CD4-positive, alpha-beta T cell treated with Interleukin-15 for 1 hour (primary cell): ENCODE data around the gene POLK.

Experiments used
- DNase-seq: peaks from one replicate; pipeline ENCODE4 v3.0.0-alpha.2; 2020

Gene POLK

DNA sequence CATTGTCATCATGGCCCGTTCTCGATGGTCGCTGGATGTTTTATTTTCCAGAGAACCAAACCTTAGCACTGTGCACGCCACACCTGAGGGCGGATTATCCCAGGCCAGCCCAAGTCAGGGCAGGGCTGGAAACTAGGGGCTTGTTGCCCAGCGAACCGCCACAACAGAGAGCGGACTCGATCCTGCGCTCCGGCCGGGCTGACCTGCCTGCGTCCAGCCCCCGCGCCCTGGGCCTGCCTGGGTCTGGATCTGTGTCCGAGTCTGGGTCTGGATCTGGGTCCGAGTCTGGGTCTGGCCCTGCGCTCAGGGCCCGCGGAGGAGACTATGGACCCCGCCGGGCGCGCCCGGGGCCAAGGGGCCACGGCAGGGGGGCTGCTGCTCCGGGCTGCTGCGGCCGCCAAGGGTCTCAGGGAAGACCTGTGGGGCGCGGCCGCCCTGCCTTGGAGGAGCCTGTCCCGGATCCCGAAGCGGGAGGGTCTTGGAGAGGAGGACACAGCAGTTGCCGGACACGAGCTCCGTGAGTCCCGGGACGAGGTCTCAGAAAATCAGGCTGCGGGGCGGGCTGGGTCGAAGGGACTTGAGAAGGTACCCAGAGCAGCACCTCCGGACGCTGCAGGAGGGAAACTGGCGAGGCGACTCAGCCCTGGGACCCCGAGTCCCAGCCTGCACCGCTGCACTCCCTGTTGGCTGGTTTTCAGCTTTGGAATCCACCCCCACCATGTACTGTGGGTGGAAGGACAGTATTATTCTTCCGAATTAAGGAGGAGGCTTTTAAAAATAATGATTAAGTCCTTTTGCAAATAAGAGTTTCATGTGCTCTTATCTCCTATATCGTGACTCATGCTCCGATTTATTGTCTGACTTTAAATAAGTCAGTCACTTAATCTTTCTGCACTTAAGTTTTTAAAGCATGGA is 99.9 kb downstream of the POLK start, which contains the start of gene ANKDD1B:
ANKDD1B (plus strand) TSS at position 143 of the 915 bp plus-strand sequence; CDS start at position 325, 182 bp downstream.
- no peak for DNase-seq

DNA sequence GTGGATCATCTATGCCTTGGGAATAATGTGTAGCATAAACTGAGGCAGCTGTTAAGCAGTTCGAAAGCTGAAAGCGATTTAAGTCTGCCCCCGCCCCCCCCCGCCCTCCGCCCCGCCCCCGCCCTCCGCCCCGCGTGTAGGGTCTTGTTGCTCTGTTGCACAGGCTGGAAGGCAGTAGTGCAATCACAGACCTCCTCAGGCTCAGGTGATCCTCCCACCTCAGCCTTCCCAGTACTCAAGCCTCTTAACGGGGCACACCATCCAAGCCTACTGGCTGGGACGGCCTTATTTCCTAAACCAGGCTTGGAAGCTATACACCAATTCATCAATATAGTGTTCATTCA is 100.5 kb downstream of the POLK start:
- no peak for DNase-seq

DNA sequence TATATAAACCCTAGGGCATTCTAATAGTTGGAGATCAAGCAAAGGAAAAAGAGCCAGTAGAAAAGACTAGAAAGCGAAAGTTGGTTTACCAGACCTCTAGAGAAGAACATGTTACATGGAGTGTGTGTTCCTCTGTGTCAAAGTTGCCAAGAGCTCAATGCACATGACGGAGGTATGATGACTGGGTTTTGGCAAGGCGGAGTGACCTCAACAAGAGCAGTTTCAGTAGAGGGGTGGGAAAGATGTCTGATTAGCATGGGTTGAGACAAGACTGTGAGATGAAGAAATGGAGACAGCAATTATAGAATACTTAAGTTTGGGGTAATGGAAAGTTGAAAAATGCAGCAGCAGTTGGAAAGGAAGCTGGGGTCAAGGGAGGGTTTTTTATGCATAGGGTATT is 101.2 kb downstream of the POLK start:
- no peak for DNase-seq

DNA sequence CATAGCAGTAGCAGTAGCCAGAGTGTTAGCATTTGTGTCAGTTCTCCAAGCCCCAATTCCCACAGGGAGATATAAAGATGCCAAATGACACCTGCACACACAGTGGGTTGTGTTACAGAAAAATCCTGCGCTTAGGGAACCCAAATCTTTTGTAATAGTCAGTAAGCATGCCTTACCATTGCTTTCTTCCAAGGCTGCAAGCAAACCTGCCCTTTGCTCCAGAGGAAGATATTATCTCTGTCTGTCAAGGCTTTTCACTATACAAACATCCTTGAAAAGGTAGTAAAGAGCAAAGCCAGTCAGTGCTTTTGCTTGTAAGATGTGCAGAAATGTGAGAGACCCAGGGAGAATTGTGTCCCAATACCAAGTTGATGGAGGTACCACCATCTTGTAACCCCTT is 102.5 kb downstream of the POLK start:
- no peak for DNase-seq

DNA sequence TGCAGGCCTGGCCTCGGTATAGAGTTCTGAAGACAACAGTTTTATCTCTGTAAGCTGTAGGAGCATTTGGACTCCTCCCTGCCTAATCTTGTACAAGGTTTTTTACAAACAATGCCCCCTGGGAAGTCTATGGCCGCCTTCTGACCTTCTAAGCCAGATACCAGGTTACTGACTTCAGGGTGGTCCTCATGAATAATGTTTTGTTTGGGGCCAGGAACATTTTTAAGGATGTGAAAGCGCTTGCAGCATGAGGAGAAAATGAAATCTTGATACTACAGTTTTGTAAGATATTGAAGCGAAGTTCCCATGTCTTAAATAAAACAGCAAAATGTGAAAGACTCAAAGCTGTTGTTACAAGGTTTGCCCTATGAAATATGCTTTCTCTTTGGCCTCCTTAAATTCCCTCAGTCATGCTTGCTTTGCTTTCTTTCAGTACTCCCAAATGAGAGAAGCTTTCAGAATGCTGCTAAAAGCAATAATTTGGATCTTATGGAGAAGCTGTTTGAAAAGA is 104.7 kb downstream of the POLK start:
- DNase-seq: no peak

DNA sequence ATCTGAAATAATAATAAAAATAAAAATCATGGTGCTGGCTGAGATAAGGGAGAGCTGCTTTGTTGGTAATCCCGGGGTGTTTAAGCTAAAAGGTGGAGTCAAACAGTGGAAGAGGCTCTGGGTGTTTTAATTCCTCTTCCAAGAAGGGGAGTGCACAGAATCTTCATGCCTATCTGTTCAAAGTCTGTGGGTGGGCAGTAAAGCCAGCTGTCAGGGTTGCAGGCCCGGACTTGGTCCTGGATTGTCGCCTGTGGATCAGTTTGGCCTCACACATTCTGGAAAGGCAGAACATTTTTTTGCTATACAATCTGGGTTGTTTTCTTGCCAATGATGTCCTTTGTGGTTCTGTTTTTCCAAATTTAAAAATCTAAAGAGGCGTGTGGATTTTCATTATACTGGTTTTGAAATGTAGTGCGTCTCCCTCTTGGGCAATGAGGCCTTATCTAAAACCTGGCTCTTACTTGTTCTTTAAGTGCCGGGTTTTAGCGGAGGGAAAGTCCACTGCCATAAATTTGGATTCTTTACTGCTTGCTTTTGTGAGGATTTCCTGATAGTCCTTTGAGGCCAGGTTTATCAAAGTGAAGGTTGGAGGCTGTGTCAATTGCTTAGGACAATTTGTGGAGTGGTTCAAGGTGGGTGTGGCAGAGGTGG is 105.4 kb downstream of the POLK start:
- DNase-seq: no peak

DNA sequence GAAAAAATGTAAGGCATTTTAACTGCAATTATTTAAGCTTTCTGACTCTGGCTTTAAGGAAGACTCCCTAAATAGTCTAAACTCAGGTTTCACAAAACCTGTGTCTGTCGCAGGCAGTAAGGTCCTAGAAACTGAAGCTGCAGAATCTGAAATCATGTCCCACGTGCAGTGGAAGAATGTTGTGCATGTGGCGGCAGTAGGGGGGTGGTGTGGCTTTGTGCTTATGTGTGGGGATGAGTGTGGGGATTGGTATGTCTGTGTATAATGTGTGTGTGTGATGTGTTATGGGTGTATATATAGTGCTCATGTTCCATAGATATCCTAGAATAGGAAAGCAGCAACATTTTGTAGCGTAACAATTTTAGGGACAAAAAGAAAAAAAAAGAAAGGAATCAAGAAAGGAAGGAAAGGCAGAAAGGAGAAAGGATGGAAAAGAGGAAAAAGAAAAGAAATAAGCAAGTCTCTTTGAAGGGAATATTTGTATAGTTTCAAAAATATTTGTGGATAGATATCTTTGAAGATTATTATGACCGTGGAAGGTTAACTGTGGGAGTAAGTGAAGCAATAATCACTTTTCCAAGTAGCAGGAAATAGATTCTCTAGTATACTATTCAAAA is 106.2 kb downstream of the POLK start:
- no peak for DNase-seq

DNA sequence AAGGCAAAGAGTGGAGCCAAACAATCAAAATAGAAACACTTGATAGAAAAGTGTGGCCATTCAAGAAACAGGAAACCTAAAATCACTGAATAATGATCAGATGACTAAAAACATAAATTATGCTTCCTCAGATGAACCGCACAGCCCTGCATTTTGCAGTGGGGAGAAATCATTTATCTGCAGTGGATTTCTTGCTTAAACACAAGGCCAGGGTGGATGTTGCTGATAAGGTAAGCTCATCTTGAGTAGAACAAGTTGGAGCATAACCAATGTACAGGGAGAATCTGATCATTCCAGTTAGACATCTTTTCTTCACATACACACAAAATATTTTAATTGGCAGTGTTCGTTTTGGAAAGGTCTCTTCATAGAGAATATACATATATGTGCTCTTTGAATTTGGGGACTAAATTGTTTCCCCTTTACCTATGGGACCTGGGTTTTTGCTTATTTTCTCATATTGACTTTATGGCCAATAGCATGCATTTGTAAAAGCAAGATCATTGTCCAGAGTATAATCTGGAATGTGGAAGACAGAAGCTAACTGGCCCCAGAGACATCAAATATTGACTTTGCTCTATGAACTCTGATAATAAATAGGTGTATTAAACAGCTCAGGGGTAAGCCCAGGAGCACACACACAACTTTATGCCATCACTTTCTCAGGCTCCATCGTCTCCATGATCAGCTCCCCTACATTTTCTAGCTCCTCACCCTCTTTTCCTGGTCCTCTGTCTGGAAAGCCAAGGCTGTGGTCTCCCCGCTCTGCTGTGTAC is 108.7 kb downstream of the POLK start:
- no peak for DNase-seq

DNA sequence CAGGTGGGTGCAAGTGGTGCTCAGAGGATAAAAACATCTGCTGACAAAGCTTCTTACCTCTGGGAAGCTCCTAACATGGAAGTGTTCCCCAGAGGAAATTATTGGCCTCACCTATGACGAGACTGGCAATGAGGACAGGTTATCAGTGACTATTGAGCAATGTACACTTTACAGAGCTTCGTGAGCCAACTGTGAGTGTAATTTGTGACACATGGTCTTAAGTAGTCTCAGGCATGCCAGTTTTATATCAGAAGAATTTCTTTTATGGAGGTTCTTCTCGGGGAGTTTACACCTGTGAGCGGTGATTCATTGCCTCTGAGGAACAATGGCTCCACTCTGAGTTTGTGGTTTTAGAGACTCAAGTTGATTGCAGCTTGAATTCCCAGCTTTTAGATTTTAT is 110.9 kb downstream of the POLK start:
- no peak for DNase-seq

DNA sequence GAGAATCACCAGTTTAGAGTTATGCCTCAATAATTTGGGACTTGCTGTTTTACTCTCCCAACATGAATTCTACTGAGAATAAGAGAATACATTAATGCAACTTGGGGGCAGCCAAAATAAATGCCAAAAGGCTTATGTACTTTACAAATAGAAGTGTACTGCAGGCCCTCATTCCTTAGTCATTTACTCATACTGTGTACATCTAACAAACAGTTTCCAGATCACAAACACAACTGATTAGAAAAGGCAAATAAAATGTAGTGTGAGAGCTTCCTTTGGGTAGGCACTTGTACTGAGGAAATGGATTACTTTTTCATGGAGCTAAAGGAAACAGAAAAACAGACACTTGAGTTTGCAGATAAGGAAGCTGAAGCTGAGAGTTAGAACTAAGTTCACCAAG is 112.2 kb downstream of the POLK start:
- no peak for DNase-seq

DNA sequence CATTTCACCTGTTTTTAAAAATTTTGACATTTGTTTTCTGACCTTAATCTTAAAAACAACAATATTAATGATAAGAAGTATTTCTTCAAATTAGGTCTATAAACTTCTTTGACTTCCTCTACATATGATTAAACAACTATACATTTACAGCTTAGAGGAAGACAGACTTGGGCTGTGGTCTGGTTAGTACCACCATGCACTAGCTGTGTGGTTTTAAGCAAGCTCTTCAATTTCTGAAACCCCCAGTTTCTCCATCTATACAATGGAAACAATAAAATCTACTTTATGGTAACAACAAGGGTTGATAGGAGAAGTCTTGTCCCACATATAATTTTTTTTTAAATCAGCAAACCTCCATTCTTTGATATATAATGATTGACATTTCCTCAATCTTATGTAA is 115.3 kb downstream of the POLK start:
- no peak for DNase-seq

DNA sequence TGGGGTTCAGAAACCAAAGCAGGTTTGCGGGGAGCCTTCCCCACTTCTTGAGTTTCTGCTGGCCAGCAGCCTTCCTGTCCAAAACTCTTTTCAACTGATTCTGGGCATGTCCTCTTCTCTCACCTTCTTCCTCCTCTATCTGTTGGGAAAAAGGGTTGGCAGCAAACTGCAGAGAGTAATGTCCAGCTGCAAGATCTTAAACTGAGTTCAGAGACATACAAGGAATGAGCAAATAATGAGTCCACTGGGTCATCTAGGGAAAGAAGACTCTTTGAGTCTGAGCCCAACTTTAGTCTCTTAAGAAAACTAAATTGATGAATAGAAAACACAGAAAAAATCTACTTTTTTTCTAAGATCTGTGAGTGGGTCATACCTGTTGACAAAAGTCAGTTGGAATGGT is 116.1 kb downstream of the POLK start:
- DNase-seq: no peak

DNA sequence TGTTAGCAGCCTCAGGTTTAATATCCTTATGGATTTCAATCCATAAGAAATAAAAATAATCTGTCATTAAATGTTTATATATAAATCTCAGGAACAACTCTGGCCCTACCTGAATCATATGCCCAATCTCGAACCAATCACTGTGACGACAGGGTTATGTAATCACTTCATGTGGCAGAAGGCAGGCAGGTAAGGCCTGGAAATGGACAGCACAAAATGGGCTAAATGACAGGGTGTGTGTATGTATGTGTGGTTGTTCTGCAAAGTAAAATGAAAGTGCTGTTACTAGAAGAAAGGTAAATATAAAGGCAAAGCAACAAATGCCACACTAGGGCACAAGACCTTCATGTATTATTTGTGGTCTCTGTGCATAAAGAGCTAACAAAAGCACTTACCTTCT is 119.2 kb downstream of the POLK start:
- no peak for DNase-seq

DNA sequence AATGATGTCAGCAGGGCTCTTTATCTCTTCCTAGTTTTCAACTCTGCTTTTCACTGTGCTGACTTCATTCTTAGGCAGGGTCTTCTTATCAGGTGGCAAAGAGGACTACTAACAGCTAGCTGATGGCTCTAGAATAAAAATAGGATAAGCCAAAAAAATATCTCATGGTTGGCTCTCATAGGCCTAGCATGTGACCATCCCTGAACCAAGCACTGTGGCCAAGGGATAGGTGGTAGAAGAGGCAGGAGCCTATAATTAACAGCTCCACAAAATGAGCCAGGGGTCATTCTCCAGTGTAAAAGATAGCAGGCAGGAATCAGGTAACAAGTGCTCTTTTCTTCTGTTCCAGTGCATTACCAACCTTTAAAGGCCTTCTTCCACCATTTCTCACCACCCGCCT is 120.6 kb downstream of the POLK start:
- DNase-seq: no peak

DNA sequence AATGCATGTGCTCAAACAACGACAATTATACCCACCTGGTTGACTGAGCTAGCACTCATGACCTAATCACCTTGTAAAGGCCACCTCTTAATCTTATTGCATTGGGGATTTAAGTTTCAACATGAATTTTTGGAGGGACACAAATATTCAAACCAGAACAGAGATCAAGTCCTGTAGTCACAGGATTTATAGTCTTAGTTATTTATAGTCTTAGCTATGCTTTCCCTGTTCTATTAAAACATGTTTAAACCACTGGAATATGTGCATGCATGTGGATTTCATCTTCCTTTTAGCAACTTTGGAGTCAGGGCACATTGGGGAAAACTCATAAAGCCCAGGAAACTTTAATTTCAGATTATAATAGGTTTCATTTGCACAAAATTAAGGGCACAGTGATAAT is 126.3 kb downstream of the POLK start:
- no peak for DNase-seq

DNA sequence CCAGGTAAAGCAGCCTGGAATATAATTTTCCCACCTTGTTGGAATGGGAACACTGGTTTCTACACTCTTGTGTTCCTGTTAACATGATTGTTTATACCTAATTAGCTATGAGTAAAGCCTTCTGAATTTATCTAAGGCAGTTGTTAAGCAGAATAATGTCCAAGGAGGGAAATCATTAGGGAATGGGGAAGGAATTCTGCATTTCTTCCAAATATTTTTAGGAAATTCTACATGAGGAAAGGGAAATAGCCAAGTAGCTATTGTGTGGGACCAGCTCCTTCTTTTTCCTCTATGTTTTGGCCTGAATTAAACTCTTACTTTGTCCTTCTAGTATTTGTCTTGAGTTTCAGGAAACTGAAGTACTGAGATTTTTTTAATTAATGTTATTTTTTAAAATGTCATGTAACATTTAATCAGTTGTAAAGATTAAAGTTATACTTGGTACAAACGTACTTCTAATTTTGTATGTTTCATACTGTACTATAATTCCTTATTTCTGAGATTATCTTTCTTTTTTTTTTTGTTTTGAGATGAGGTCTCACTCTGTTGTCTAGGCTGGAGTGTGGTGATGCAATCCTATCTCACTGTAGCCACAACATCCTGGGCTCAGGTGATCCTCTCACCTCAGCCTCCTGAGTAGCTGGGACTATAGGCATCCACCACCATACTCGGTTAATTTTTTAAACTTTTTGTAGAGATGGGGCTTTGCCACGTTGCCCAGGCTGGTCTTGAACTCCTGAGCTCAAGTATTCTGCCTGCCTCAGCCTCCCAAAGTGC is 128.0 kb downstream of the POLK start:
- DNase-seq: no peak

DNA sequence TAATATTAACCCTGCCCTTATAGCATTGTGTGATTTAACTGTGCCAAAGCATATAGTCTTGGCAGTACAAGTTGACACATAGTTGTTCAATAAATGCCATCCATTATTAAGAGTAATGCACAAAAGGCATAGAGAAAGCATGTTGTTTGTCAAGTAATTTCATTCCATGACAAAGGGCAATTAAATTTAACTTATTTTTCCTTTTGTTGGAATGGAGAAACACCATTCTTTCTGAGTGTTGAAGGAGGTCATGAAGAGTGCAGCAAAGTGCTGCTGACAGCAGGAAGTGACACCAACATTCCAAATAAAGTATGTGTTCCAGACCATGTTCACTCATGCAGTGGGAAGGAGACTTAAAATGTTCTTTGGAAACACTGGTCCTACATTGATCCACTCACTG is 128.7 kb downstream of the POLK start:
- DNase-seq: no peak

DNA sequence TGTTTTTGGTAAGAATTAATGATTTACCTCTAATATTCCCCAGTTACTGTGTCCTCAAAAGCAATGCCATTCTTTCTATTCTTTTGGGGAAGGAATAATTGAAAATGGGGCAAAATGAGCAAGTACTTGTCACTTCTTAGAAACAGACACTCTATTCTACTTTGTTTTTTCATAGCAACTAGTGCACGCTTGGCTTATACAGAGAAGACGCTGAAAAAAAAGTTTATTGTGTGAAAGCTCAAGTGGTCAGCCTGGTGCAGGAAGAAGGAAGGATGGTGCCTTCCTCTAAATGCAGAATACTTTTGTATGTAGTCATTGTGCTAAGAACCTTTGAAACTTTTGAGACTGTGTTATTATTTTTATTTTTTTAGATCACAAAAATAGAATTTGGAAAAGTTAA is 129.1 kb downstream of the POLK start:
- DNase-seq: no peak

DNA sequence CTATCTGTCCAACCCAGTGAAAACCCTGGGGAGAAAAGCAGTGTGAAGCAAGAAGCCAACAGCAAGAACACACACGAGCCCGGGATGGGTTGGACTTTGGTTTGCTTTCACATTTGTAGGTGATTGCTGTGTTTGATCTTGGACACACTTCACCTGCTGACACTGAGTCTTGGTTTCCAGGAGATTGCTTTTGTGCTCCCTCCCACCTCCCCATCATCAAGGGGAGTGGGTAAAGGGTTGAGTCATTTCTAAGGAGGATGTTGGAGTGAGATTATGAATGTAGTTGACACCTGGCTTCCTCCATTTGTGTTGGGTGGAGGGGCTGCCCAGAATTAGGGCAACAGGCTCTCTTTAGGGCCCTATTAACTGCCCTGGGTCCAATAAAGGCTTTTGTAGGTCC is 137.0 kb downstream of the POLK start:
- DNase-seq: no peak
